ENCODE results near the gene B9D1.

GRCh38 chr17:19372011-19372370 is 9.5 kb upstream of the B9D1 start:
- TF ChIP-seq, protein P1, sequence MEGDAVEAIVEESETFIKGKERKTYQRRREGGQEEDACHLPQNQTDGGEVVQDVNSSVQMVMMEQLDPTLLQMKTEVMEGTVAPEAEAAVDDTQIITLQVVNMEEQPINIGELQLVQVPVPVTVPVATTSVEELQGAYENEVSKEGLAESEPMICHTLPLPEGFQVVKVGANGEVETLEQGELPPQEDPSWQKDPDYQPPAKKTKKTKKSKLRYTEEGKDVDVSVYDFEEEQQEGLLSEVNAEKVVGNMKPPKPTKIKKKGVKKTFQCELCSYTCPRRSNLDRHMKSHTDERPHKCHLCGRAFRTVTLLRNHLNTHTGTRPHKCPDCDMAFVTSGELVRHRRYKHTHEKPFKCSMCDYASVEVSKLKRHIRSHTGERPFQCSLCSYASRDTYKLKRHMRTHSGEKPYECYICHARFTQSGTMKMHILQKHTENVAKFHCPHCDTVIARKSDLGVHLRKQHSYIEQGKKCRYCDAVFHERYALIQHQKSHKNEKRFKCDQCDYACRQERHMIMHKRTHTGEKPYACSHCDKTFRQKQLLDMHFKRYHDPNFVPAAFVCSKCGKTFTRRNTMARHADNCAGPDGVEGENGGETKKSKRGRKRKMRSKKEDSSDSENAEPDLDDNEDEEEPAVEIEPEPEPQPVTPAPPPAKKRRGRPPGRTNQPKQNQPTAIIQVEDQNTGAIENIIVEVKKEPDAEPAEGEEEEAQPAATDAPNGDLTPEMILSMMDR (IDR thresholded peaks at IDR 0.05; ENCODE audit: low read depth, low read length) = no peak
- TF ChIP-seq EZH2phosphoT487 (IDR thresholded peaks at IDR 0.05; ENCODE audit: low read depth) = no peak

All from OCI-LY3 (cell line).